Measurements from ENCODE around the gene HTRA3. TPM values are rescaled to one million over a fixed set of nuclear protein-coding genes. Genes with fewer than 3 reads are reported as not detected.

The HTRA3 gene
- total RNA-seq, 1 donor from 2014 or later: 35.2 TPM

- TF ChIP-seq CTCF (IDR thresholded peaks at IDR 0.05; ENCODE audit: insufficient read depth, low read depth, low read length) (no peak), EZH2 (IDR thresholded peaks at IDR 0.05; ENCODE audit: insufficient read depth, low read length) (no peak)
- Histone ChIP-seq H3K27ac (ENCODE audit: low read depth, low read length) (no peak overlapping the region), H3K27me3 (ENCODE audit: insufficient read depth, low read length) (no peaks in the 10 kb centered on the region), H3K4me3 (ENCODE audit: insufficient read depth, low read depth, low read length) (no peak overlapping the region), H3K4me1 (ENCODE audit: insufficient read depth, low read length) (peaks cover 16% of the 10 kb centered on the region), H4K20me1 (ENCODE audit: insufficient read depth, low read length) (no peaks in the 10 kb centered on the region), H3K9ac (ENCODE audit: low read length) (no peak overlapping the region), H3K4me2 (ENCODE audit: low read length) (no peak overlapping the region), H3K36me3 (ENCODE audit: insufficient read depth, low read length) (no peaks in the 10 kb centered on the region), H2AFZ (ENCODE audit: low read depth, low read length) (no peak overlapping the region), H3K9me3 (ENCODE audit: insufficient read depth, low read depth, low read length) (no peaks in the 10 kb centered on the region), H3K79me2 (ENCODE audit: insufficient read depth, low read length) (no peaks in the 10 kb centered on the region)
- DNase-seq (ENCODE audit: low read depth) (no peak), FAIRE-seq (no peak)
- no peak overlapping the region for H3K27ac Mint-ChIP-seq (ENCODE audit: unreplicated experiment)
- no peak overlapping the region for H3K4me3 Mint-ChIP-seq (ENCODE audit: unreplicated experiment)
- H3K4me1 Mint-ChIP-seq (ENCODE audit: low read depth, unreplicated experiment): no peaks in the 10 kb centered on the region
- H3K9me3 Mint-ChIP-seq (ENCODE audit: unreplicated experiment): no peaks in the 10 kb centered on the region
- no peaks in the 10 kb centered on the region for H3K36me3 Mint-ChIP-seq (ENCODE audit: low read depth, unreplicated experiment)
- H3K27me3 Mint-ChIP-seq (ENCODE audit: low read depth, unreplicated experiment): peaks cover 6% of the 10 kb centered on the region
Measured at GRCh38 chr4:8231551-8232049, 38.0 kb upstream of the HTRA3 start.

- H3K79me2 ChIP-seq (ENCODE audit: insufficient read depth, low read length): no peaks in the 10 kb centered on the region
- TF ChIP-seq CTCF (IDR thresholded peaks at IDR 0.05; ENCODE audit: insufficient read depth, low read depth, low read length) (no peak), EZH2 (IDR thresholded peaks at IDR 0.05; ENCODE audit: insufficient read depth, low read length) (no peak)
- FAIRE-seq (no peak), DNase-seq (ENCODE audit: low read depth) (no peak)
- no peaks in the 10 kb centered on the region for H3K27me3 ChIP-seq (ENCODE audit: insufficient read depth, low read length)
- Mint-ChIP-seq H3K27me3 (ENCODE audit: low read depth, unreplicated experiment) (peaks cover 10% of the 10 kb centered on the region), H3K27ac (ENCODE audit: unreplicated experiment) (no peak overlapping the region), H3K9me3 (ENCODE audit: unreplicated experiment) (no peaks in the 10 kb centered on the region), H3K4me1 (ENCODE audit: low read depth, unreplicated experiment) (no peaks in the 10 kb centered on the region), H3K4me3 (ENCODE audit: unreplicated experiment) (no peak overlapping the region), H3K36me3 (ENCODE audit: low read depth, unreplicated experiment) (no peaks in the 10 kb centered on the region)
- no peak overlapping the region for H3K9ac ChIP-seq (ENCODE audit: low read length)
- H3K4me2 ChIP-seq (ENCODE audit: low read length): no peak overlapping the region
- H3K4me3 ChIP-seq (ENCODE audit: insufficient read depth, low read depth, low read length): no peak overlapping the region
- no peak overlapping the region for H2AFZ ChIP-seq (ENCODE audit: low read depth, low read length)
- H3K36me3 ChIP-seq (ENCODE audit: insufficient read depth, low read length): no peaks in the 10 kb centered on the region
- no peaks in the 10 kb centered on the region for H4K20me1 ChIP-seq (ENCODE audit: insufficient read depth, low read length)
- H3K27ac ChIP-seq (ENCODE audit: low read depth, low read length): no peak overlapping the region
- H3K9me3 ChIP-seq (ENCODE audit: insufficient read depth, low read depth, low read length): no peaks in the 10 kb centered on the region
- H3K4me1 ChIP-seq (ENCODE audit: insufficient read depth, low read length): peaks cover 16% of the 10 kb centered on the region
Measured at GRCh38 chr4:8232748-8233147, 36.8 kb upstream of the HTRA3 start.

- Mint-ChIP-seq H3K36me3 (ENCODE audit: low read depth, unreplicated experiment) (no peaks in the 10 kb centered on the region), H3K4me3 (ENCODE audit: unreplicated experiment) (no peak overlapping the region), H3K4me1 (ENCODE audit: low read depth, unreplicated experiment) (no peaks in the 10 kb centered on the region), H3K27ac (ENCODE audit: unreplicated experiment) (no peak overlapping the region), H3K9me3 (ENCODE audit: unreplicated experiment) (no peaks in the 10 kb centered on the region), H3K27me3 (ENCODE audit: low read depth, unreplicated experiment) (peaks cover 10% of the 10 kb centered on the region)
- no peak overlapping the region for H3K4me2 ChIP-seq (ENCODE audit: low read length)
- H3K4me3 ChIP-seq (ENCODE audit: insufficient read depth, low read depth, low read length): no peak overlapping the region
- no peaks in the 10 kb centered on the region for H4K20me1 ChIP-seq (ENCODE audit: insufficient read depth, low read length)
- FAIRE-seq (no peak), DNase-seq (ENCODE audit: low read depth) (no peak)
- H3K4me1 ChIP-seq (ENCODE audit: insufficient read depth, low read length): peaks cover 6% of the 10 kb centered on the region
- no peaks in the 10 kb centered on the region for H3K36me3 ChIP-seq (ENCODE audit: insufficient read depth, low read length)
- no peak overlapping the region for H3K27ac ChIP-seq (ENCODE audit: low read depth, low read length)
- no peaks in the 10 kb centered on the region for H3K9me3 ChIP-seq (ENCODE audit: insufficient read depth, low read depth, low read length)
- H3K27me3 ChIP-seq (ENCODE audit: insufficient read depth, low read length): no peaks in the 10 kb centered on the region
- no peak overlapping the region for H2AFZ ChIP-seq (ENCODE audit: low read depth, low read length)
- TF ChIP-seq EZH2 (IDR thresholded peaks at IDR 0.05; ENCODE audit: insufficient read depth, low read length) (no peak), CTCF (IDR thresholded peaks at IDR 0.05; ENCODE audit: insufficient read depth, low read depth, low read length) (no peak)
- no peaks in the 10 kb centered on the region for H3K79me2 ChIP-seq (ENCODE audit: insufficient read depth, low read length)
- no peak overlapping the region for H3K9ac ChIP-seq (ENCODE audit: low read length)
Measured at GRCh38 chr4:8233672-8234484, 35.7 kb upstream of the HTRA3 start.

Data from astrocyte (in vitro differentiated cells and primary cell).